Neural cell (in vitro differentiated cells): ENCODE measurements around the gene RHOXF1. TPM values are rescaled to one million over a fixed set of nuclear protein-coding genes. Genes with fewer than 3 reads are reported as not detected.
"Not testable (repeated sequence)": the region's sequence is repeated elsewhere in the genome, so short reads cannot be mapped to it uniquely, and the experiment has no call there.

ENCODE experiments used
- H2AFZ ChIP-seq: fragments of 200-600, 300-800 bp; sonication (generic), shearing (Covaris generic); 2 replicates; pipeline ENCODE4 v1.6.0; 2014; ENCODE audit warnings: low read depth, mild to moderate bottlenecking, antibody characterized with exemption, low read length, moderate library complexity
- H3F3A ChIP-seq: fragments of 200-600 bp; shearing (Covaris generic); 2 replicates; pipeline ENCODE4 v1.6.1; 2016; ENCODE audit warnings: mild to moderate bottlenecking, moderate library complexity, mixed read lengths, antibody characterized with exemption, low read length; ENCODE audit not compliant: insufficient read depth, poor library complexity, severe bottlenecking
- H3K27ac ChIP-seq: fragments of 200-600, 300-800 bp; sonication (generic), shearing (Covaris generic); 2 replicates; pipeline ENCODE4 v1.5.1; 2014; ENCODE audit warnings: mild to moderate bottlenecking, low read length, moderate library complexity
- H3K27me3 ChIP-seq: fragments of 300-800, 200-600 bp; sonication (generic), shearing (Covaris generic); 2 replicates; pipeline ENCODE4 v1.6.0; 2014; ENCODE audit warnings: mild to moderate bottlenecking, low read depth, low read length, moderate library complexity; ENCODE audit not compliant: insufficient read depth
- H3K36me3 ChIP-seq: fragments of 300-800, 200-600 bp; sonication (generic), shearing (Covaris generic); 2 replicates; pipeline ENCODE4 v1.5.1; 2014; ENCODE audit warnings: mild to moderate bottlenecking, antibody characterized with exemption, low read length, moderate library complexity; ENCODE audit not compliant: insufficient read depth
- H3K4me2 ChIP-seq: fragments of 300-800, 200-600 bp; sonication (generic), shearing (Covaris generic); 2 replicates; pipeline ENCODE4 v1.6.0; 2014; ENCODE audit warnings: mild to moderate bottlenecking, low read length
- H3K4me3 ChIP-seq: fragments of 300-800, 200-600 bp; sonication (generic), shearing (Covaris generic); 2 replicates; pipeline ENCODE4 v1.5.1; 2014; ENCODE audit warnings: mild to moderate bottlenecking, low read length, moderate library complexity
- H3K79me2 ChIP-seq: fragments of 200-600 bp; shearing (Covaris generic); replicated peaks from 2 replicates; pipeline ENCODE4 v1.6.0; 2014; ENCODE audit warnings: mild to moderate bottlenecking, low read length, moderate library complexity; ENCODE audit not compliant: insufficient read depth
- H3K9ac ChIP-seq: fragments of 300-800, 200-600 bp; sonication (generic), shearing (Covaris generic); 2 replicates; pipeline ENCODE4 v1.6.1; 2016; ENCODE audit warnings: mild to moderate bottlenecking, low read length, mixed read lengths
- H3K9me2 ChIP-seq: fragments of 200-600 bp; shearing (Covaris generic); 2 replicates; pipeline ENCODE4 v1.6.1; 2016; ENCODE audit warnings: mild to moderate bottlenecking, low read length, mixed read lengths; ENCODE audit not compliant: insufficient read depth
- H3K9me3 ChIP-seq: fragments of 200-600, 300-800 bp; sonication (generic), shearing (Covaris generic); 2 replicates; pipeline ENCODE4 v1.6.1; 2016; ENCODE audit warnings: mild to moderate bottlenecking, mixed run types, low read length, moderate library complexity, mixed read lengths
- H4K20me1 ChIP-seq: fragments of 200-600 bp; shearing (Covaris generic); 2 replicates; pipeline ENCODE4 v1.6.1; 2016; ENCODE audit warnings: mild to moderate bottlenecking, mixed run types; ENCODE audit not compliant: insufficient read depth
- EP300 ChIP-seq: fragments of 450-650 bp; conservative IDR thresholded peaks from 2 replicates; pipeline ENCODE4 v1.6.1; 2014; ENCODE audit warnings: antibody characterized with exemption, mild to moderate bottlenecking, moderate library complexity; ENCODE audit not compliant: poor library complexity, severe bottlenecking
- EZH2 ChIP-seq: fragments of 200-600, 300-800 bp; shearing (Covaris generic), sonication (generic); IDR thresholded peaks from 2 replicates; pipeline ENCODE4 v1.6.1; 2014; ENCODE audit warnings: antibody characterized with exemption, low read length, borderline replicate concordance, mild to moderate bottlenecking; ENCODE audit not compliant: insufficient read depth, poor library complexity, severe bottlenecking
- MXI1 ChIP-seq: fragments of 450-650 bp; conservative IDR thresholded peaks from 2 replicates; pipeline ENCODE4 v1.6.1; 2014; ENCODE audit warnings: antibody characterized with exemption, mild to moderate bottlenecking; ENCODE audit not compliant: poor library complexity, severe bottlenecking
- POLR2AphosphoS5 ChIP-seq: IDR thresholded peaks from 2 replicates; pipeline ENCODE4 v1.6.1; 2012
- RAD21 ChIP-seq: fragments of 450-650 bp; conservative IDR thresholded peaks from 2 replicates; pipeline ENCODE4 v1.6.1; 2014; ENCODE audit warnings: antibody characterized with exemption, mild to moderate bottlenecking, moderate library complexity
- SMC3 ChIP-seq: fragments of 450-650 bp; conservative IDR thresholded peaks from 2 replicates; pipeline ENCODE4 v1.6.1; 2014; ENCODE audit warnings: antibody characterized with exemption, mild to moderate bottlenecking, moderate library complexity; ENCODE audit not compliant: poor library complexity
- TAF1 ChIP-seq: IDR thresholded peaks from 2 replicates; pipeline ENCODE4 v1.6.1; 2012; ENCODE audit warnings: low read depth
- polyA plus RNA-seq: library from polyadenylated mRNA; depleted of rRNA; stranded (reverse); fragments of >200 nt; gene quantifications from 2 replicates; pipeline ENCODE4 v1.2.3, GENCODE V29; 2014
- TF ChIP-seq, protein P1 (sequence below): fragments of 450-650 bp; IDR thresholded peaks from 2 replicates; pipeline ENCODE4 v1.5.1; 2014; ENCODE audit warnings: antibody characterized with exemption, mild to moderate bottlenecking, moderate library complexity; ENCODE audit not compliant: poor library complexity, severe bottlenecking
- TF ChIP-seq, protein P2 (sequence below): IDR thresholded peaks from 2 replicates; pipeline ENCODE4 v1.6.1; 2012; ENCODE audit warnings: borderline replicate concordance

RHOXF1 gene
- polyA plus RNA-seq, 1 donor from 2014 or later, result 1.6 TPM

DNA sequence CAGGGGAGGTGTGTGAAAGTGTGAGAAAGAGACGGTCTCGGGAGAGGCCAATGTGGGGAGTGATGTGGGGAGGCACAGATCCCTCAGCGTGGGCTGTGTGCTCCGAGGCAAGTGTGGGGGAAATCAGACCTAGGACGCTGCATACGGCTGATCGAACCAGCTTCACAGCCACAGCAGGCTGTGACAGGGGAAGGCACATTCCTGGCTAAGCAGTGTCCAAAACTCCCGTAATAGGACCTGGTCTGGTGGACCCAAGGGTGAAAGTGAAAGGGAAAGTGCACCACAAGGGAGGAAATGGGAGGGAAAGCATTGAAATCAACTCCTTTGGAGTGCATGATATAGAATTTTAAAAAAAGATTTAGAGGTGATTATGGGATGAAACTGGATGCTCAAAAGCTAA is 31.8 kb upstream of the RHOXF1 start:
- Histone ChIP-seq H3K9me2 (no peaks in the 10 kb centered on the region), H3K4me2 (no peak overlapping the region)

DNA sequence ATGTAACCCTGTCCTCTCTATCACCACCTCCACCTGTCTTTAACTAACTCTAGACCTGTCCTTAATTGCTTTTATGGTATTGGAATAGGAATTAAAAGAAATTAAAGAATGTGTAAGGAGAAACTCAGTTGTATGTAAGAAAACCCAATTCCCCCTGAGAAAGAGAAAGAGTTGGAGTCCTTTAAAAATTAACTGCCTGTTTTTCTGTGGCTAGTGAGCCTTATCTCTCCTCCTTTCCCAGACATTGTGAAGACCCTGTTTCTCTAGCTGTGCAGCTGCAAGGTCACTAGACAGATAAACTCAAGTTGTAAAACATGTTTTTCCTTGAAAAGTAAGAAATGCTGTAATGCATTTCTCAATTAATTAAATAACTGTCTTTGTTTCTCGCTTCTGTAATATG is 30.6 kb upstream of the RHOXF1 start:
- not testable (repeated sequence) for H3K79me2 ChIP-seq, H2AFZ ChIP-seq, H3K4me2 ChIP-seq, H3K9ac ChIP-seq, H3K9me3 ChIP-seq, H3K27ac ChIP-seq, H3F3A ChIP-seq, H4K20me1 ChIP-seq, H3K9me2 ChIP-seq, H3K4me3 ChIP-seq, H3K27me3 ChIP-seq, H3K36me3 ChIP-seq

More for the DNA sequence above, 31.8 kb upstream of the RHOXF1 start:
- Histone ChIP-seq H2AFZ (no peak overlapping the region), H3K36me3 (no peaks in the 10 kb centered on the region), H3K27ac (no peak overlapping the region), H3K9ac (no peak overlapping the region), H3F3A (no peaks in the 10 kb centered on the region), H4K20me1 (no peaks in the 10 kb centered on the region), H3K9me3 (no peaks in the 10 kb centered on the region), H3K79me2 (no peaks in the 10 kb centered on the region), H3K27me3 (no peaks in the 10 kb centered on the region), H3K4me3 (no peak overlapping the region)
- TF ChIP-seq SMC3 (no peak), EP300 (no peak), EZH2 (no peak), RAD21 (no peak), MXI1 (no peak), TAF1 (no peak), POLR2AphosphoS5 (no peak)
- TF ChIP-seq, protein P1, sequence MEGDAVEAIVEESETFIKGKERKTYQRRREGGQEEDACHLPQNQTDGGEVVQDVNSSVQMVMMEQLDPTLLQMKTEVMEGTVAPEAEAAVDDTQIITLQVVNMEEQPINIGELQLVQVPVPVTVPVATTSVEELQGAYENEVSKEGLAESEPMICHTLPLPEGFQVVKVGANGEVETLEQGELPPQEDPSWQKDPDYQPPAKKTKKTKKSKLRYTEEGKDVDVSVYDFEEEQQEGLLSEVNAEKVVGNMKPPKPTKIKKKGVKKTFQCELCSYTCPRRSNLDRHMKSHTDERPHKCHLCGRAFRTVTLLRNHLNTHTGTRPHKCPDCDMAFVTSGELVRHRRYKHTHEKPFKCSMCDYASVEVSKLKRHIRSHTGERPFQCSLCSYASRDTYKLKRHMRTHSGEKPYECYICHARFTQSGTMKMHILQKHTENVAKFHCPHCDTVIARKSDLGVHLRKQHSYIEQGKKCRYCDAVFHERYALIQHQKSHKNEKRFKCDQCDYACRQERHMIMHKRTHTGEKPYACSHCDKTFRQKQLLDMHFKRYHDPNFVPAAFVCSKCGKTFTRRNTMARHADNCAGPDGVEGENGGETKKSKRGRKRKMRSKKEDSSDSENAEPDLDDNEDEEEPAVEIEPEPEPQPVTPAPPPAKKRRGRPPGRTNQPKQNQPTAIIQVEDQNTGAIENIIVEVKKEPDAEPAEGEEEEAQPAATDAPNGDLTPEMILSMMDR, result no peak
- TF ChIP-seq, protein P2, sequence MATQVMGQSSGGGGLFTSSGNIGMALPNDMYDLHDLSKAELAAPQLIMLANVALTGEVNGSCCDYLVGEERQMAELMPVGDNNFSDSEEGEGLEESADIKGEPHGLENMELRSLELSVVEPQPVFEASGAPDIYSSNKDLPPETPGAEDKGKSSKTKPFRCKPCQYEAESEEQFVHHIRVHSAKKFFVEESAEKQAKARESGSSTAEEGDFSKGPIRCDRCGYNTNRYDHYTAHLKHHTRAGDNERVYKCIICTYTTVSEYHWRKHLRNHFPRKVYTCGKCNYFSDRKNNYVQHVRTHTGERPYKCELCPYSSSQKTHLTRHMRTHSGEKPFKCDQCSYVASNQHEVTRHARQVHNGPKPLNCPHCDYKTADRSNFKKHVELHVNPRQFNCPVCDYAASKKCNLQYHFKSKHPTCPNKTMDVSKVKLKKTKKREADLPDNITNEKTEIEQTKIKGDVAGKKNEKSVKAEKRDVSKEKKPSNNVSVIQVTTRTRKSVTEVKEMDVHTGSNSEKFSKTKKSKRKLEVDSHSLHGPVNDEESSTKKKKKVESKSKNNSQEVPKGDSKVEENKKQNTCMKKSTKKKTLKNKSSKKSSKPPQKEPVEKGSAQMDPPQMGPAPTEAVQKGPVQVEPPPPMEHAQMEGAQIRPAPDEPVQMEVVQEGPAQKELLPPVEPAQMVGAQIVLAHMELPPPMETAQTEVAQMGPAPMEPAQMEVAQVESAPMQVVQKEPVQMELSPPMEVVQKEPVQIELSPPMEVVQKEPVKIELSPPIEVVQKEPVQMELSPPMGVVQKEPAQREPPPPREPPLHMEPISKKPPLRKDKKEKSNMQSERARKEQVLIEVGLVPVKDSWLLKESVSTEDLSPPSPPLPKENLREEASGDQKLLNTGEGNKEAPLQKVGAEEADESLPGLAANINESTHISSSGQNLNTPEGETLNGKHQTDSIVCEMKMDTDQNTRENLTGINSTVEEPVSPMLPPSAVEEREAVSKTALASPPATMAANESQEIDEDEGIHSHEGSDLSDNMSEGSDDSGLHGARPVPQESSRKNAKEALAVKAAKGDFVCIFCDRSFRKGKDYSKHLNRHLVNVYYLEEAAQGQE, result no peak

DNA sequence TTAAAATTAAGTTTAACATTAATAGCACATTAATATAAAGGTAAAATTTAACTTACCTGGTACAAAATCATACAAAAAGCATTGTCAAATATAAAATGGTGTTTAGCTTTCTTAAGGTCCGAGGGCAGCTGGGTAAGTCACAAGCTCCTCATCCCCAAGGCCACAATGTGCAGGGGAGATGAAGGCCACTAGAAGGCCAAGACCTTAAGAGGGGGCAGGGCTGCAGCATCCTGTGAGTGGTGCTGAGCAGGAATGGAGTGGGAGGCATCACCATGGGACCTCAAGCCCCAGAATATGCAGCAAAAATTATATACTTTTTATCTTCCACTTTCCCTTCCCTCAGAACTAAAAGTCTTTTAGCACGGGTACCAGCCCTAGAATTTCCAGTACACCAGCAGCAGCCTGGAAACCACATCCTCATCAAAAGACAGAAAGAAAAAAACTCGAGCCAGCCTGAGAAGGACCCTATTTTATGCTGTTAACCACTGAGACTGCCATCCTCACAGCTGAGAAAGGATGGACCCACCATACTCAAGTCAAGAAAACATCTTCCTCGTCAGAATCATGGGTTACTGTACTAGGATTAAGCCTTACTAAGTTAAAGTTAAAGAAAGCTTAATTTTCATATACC is 29.7 kb upstream of the RHOXF1 start:
- Histone ChIP-seq H3K79me2 (no peaks in the 10 kb centered on the region), H3K9me2 (no peaks in the 10 kb centered on the region), H2AFZ (no peak overlapping the region), H3K4me3 (no peak overlapping the region), H3F3A (no peaks in the 10 kb centered on the region), H3K27me3 (no peaks in the 10 kb centered on the region), H3K4me2 (no peak overlapping the region), H3K36me3 (no peaks in the 10 kb centered on the region), H3K9me3 (no peaks in the 10 kb centered on the region), H4K20me1 (no peaks in the 10 kb centered on the region), H3K9ac (no peak overlapping the region), H3K27ac (no peak overlapping the region)
- TF ChIP-seq EZH2 (no peak), MXI1 (no peak), SMC3 (no peak), POLR2AphosphoS5 (no peak)
- TF ChIP-seq, protein P2, result no peak
